Effector memory CD4-positive, alpha-beta T cell (primary cell): ENCODE measurements around the gene PFAS.
A peak's percentile ranks its signal among the peaks of the same experiment; 100 is the strongest.
"Not testable (repeated sequence)": the region's sequence is repeated elsewhere in the genome, so short reads cannot be mapped to it uniquely, and the experiment has no call there.

ENCODE experiments used
- DNase-seq, 3 donors: peaks; one replicate each; pipeline ENCODE4 v3.0.0-alpha.2; 2020
- H3K27ac ChIP-seq: 2 replicates; pipeline ENCODE4 v1.7.0; 2013; ENCODE audit warnings: mild to moderate bottlenecking, low read length, moderate library complexity; ENCODE audit not compliant: insufficient read depth, poor library complexity, severe bottlenecking
- H3K27me3 ChIP-seq: replicated peaks from 2 replicates; pipeline ENCODE4 v1.7.0; 2013; ENCODE audit warnings: mild to moderate bottlenecking, low read length; ENCODE audit not compliant: insufficient read depth, control insufficient read depth, poor library complexity, severe bottlenecking
- H3K36me3 ChIP-seq: 2 replicates; pipeline ENCODE4 v1.7.0; 2013; ENCODE audit warnings: mild to moderate bottlenecking, low read length, moderate library complexity; ENCODE audit not compliant: control insufficient read depth, insufficient read depth
- H3K4me1 ChIP-seq: 2 replicates; pipeline ENCODE4 v1.7.0; 2013; ENCODE audit warnings: low read length, mild to moderate bottlenecking; ENCODE audit not compliant: control insufficient read depth, insufficient read depth, poor library complexity, severe bottlenecking
- H3K4me3 ChIP-seq: 2 replicates; pipeline ENCODE4 v1.7.0; 2013; ENCODE audit warnings: low read length, low read depth, mild to moderate bottlenecking; ENCODE audit not compliant: insufficient read depth, poor library complexity, severe bottlenecking
- H3K9me3 ChIP-seq: 2 replicates; pipeline ENCODE4 v1.7.0; 2013; ENCODE audit warnings: mild to moderate bottlenecking, low read length, moderate library complexity; ENCODE audit not compliant: control insufficient read depth

PFAS gene

DNA sequence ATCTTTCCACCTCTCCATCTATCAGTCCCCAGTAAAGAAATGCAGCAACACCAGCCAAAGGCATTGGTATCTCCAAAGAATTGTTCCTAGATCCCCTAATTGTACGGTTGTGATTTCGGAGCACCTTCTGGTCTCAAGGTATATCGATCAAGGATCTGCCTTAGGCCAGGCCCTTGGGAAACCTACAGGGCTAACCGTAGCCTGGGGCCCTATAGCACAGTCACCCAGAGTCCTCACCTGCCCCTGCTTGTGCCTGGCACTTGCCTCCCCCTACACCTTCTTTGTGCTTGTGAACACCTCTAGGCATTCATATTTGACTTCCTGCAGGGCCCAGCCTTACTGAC lies 21.9 kb upstream of the PFAS start:
- Histone ChIP-seq H3K9me3 (no peaks in the 10 kb centered on the region), H3K4me1 (peaks cover 15% of the 10 kb centered on the region), H3K27ac (no peak overlapping the region), H3K36me3 (peaks cover 49% of the 10 kb centered on the region), H3K27me3 (no peaks in the 10 kb centered on the region), H3K4me3 (no peak overlapping the region)
- DNase-seq, result no peak

GRCh38 chr17:8231701-8232100 lies 17.4 kb upstream of the PFAS start:
- Histone ChIP-seq H3K27ac (no peak overlapping the region), H3K4me3 (no peak overlapping the region), H3K36me3 (peaks cover 93% of the 10 kb centered on the region), H3K4me1 (no peaks in the 10 kb centered on the region), H3K9me3 (no peaks in the 10 kb centered on the region), H3K27me3 (no peaks in the 10 kb centered on the region)
- no peak for DNase-seq

GRCh38 chr17:8234361-8235270 lies 14.5 kb upstream of the PFAS start:
- Histone ChIP-seq H3K36me3 (peaks cover 97% of the 10 kb centered on the region), H3K4me1 (no peaks in the 10 kb centered on the region), H3K9me3 (no peaks in the 10 kb centered on the region), H3K27me3 (no peaks in the 10 kb centered on the region), H3K4me3 (no peak overlapping the region), H3K27ac (no peak overlapping the region)
- DNase-seq, result no peak

DNA sequence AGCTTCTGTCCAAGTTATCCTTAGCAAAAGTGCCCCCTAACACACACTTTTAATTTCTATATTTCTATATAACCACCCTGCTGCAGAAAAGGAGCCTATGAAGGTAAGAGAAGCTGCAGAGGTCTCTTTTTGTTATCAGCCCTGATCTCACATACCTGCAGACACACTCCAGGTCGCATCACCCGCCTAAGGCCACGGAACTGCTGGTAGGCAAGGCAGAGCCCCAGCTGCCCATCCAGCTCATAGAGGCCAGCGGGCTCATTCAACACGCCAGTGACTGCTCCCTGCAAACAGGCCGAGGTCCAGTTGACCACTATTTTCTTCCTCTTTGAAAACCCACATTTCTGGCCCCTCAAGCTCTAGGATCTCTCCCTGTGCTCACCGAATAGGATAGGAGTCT lies 13.4 kb upstream of the PFAS start:
- Histone ChIP-seq H3K27ac (no peak overlapping the region), H3K36me3 (peaks cover 93% of the 10 kb centered on the region), H3K27me3 (no peaks in the 10 kb centered on the region), H3K4me3 (no peak overlapping the region), H3K9me3 (no peaks in the 10 kb centered on the region), H3K4me1 (no peaks in the 10 kb centered on the region)
- no peak for DNase-seq

- Histone ChIP-seq H3K27ac (no peak overlapping the region), H3K4me1 (no peaks in the 10 kb centered on the region), H3K4me3 (no peak overlapping the region), H3K27me3 (no peaks in the 10 kb centered on the region), H3K9me3 (no peaks in the 10 kb centered on the region), H3K36me3 (peaks cover 92% of the 10 kb centered on the region)
- no peak for DNase-seq
These were observed 11.9 kb upstream of the PFAS start for GRCh38 chr17:8237175-8237574.

GRCh38 chr17:8237886-8238285 lies 11.2 kb upstream of the PFAS start:
- no peaks in the 10 kb centered on the region for H3K27me3 ChIP-seq
- peaks cover 86% of the 10 kb centered on the region for H3K36me3 ChIP-seq
- no peak overlapping the region for H3K27ac ChIP-seq
- no peaks in the 10 kb centered on the region for H3K9me3 ChIP-seq
- no peaks in the 10 kb centered on the region for H3K4me1 ChIP-seq
- no peak for DNase-seq
- H3K4me3 ChIP-seq, result no peak overlapping the region

DNA sequence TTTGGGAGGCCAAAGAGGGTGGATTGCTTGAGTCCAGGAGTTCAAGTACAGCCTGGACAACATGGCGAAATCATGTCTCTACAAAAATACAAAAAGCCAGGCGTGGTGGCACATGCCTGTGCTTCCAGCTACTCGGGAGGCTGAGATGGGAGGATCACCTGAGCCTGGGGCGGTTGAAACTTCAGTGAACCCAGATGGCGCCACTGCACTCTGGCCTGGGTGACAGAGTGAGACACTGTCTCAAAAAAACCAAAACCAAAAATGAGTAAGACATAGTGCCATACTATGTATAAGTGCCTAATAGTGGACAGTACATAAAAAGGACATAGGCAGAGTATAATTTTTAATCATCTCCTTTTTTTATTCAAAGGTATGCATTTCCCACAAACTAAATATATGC lies 5.3 kb upstream of the PFAS start:
- H3K9me3 ChIP-seq, result no peaks in the 10 kb centered on the region
- peaks cover 39% of the 10 kb centered on the region for H3K36me3 ChIP-seq
- no peak overlapping the region for H3K27ac ChIP-seq
- H3K4me1 ChIP-seq, result peaks cover 18% of the 10 kb centered on the region
- peak in 1 of 3 donors; percentile 20 for DNase-seq
- no peak overlapping the region for H3K4me3 ChIP-seq
- no peaks in the 10 kb centered on the region for H3K27me3 ChIP-seq

GRCh38 chr17:8244768-8245167 lies 4.3 kb upstream of the PFAS start:
- DNase-seq, result no peak
- H3K27me3 ChIP-seq, result no peaks in the 10 kb centered on the region
- no peaks in the 10 kb centered on the region for H3K9me3 ChIP-seq
- H3K27ac ChIP-seq, result no peak overlapping the region
- no peak overlapping the region for H3K4me3 ChIP-seq
- peaks cover 31% of the 10 kb centered on the region for H3K36me3 ChIP-seq
- peaks cover 25% of the 10 kb centered on the region for H3K4me1 ChIP-seq

- no peak for DNase-seq
- peaks cover 27% of the 10 kb centered on the region for H3K4me1 ChIP-seq
- H3K27me3 ChIP-seq, result no peaks in the 10 kb centered on the region
- H3K9me3 ChIP-seq, result no peaks in the 10 kb centered on the region
- peaks cover 9% of the 10 kb centered on the region for H3K36me3 ChIP-seq
- peak overlapping the region; percentile 100 for H3K27ac ChIP-seq
- peak overlapping the region; percentile 71 for H3K4me3 ChIP-seq
These were observed 772 bp downstream of the PFAS start for GRCh38 chr17:8249621-8250500.

- not testable (repeated sequence) for H3K27ac ChIP-seq, H3K4me3 ChIP-seq, H3K27me3 ChIP-seq, H3K9me3 ChIP-seq, DNase-seq
- H3K36me3 ChIP-seq, result peaks cover 15% of the 10 kb centered on the region
- H3K4me1 ChIP-seq, result peaks cover 16% of the 10 kb centered on the region
These were observed 2.3 kb downstream of the PFAS start for GRCh38 chr17:8251411-8251810.
